MCF 10A (cell line): Measurements from ENCODE around the gene XRCC1. TPM values are rescaled to one million over a fixed set of nuclear protein-coding genes. Genes with fewer than 3 reads are reported as not detected.

Experiments
- BruUV-seq: library from RNA; stranded (reverse); fragments of 400-500 nt; replicated peaks from 2 replicates; lab custom pipeline; 2021; lab: Mats Ljungman, UMichigan
- CTCF ChIA-PET: fragments of 300-600 bp; sonication (Branson Sonifier 250); formaldehyde crosslinking; extraction: SDS; loops from one replicate; lab custom pipeline; 2021; ENCODE audit warnings: antibody characterized with exemption, inconsistent platforms; lab: Yijun Ruan, JAX
- POLR2A ChIA-PET: fragments of 300-600, 350-650 bp; sonication (Branson Sonifier 250); formaldehyde crosslinking; extraction: SDS; loops from one replicate; lab custom pipeline; 2020; ENCODE audit warnings: antibody characterized with exemption, inconsistent platforms; lab: Yijun Ruan, JAX
- DNase-seq: peaks from one replicate; pipeline ENCODE4 v3.0.0-alpha.2; 2018; ENCODE audit not compliant: unreplicated experiment
- H3K27ac Mint-ChIP-seq: one replicate; pipeline ENCODE4 v1.8.0; 2022; ENCODE audit warnings: mild to moderate bottlenecking, low read depth, mixed read lengths; ENCODE audit not compliant: unreplicated experiment
- H3K27me3 Mint-ChIP-seq: one replicate; pipeline ENCODE4 v1.8.0; 2022; ENCODE audit warnings: mixed read lengths; ENCODE audit not compliant: insufficient read depth, unreplicated experiment
- H3K36me3 Mint-ChIP-seq: one replicate; pipeline ENCODE4 v1.8.0; 2022; ENCODE audit warnings: mild to moderate bottlenecking, moderate library complexity, mixed read lengths; ENCODE audit not compliant: insufficient read depth, unreplicated experiment
- H3K4me1 Mint-ChIP-seq: one replicate; pipeline ENCODE4 v1.8.0; 2022; ENCODE audit warnings: mixed read lengths; ENCODE audit not compliant: insufficient read depth, unreplicated experiment
- H3K4me3 Mint-ChIP-seq: one replicate; pipeline ENCODE4 v1.8.0; 2022; ENCODE audit warnings: mild to moderate bottlenecking, moderate library complexity, mixed read lengths; ENCODE audit not compliant: unreplicated experiment
- H3K9me3 Mint-ChIP-seq: one replicate; pipeline ENCODE4 v1.8.0; 2022; ENCODE audit warnings: mixed read lengths; ENCODE audit not compliant: unreplicated experiment
- intact Hi-C: fragments of 100-400 bp; cut with micrococcal nuclease; formaldehyde crosslinking; loops from 2 replicates; pipeline ENCODE4 v1.14.1; 2022
- total RNA-seq: library from RNA; stranded (reverse); gene quantifications from 2 replicates; pipeline ENCODE4 v1.2.3, GENCODE V29; 2022
- TF ChIP-seq, protein P1 (sequence below): fragments of 200-600 bp; IDR thresholded peaks from one replicate; pipeline ENCODE4 v1.8.0; 2022; ENCODE audit warnings: antibody characterized with exemption, mild to moderate bottlenecking; ENCODE audit not compliant: unreplicated experiment

The XRCC1 gene
- total RNA-seq, 1 experiment from 2014 or later: 20.6 TPM

DNA sequence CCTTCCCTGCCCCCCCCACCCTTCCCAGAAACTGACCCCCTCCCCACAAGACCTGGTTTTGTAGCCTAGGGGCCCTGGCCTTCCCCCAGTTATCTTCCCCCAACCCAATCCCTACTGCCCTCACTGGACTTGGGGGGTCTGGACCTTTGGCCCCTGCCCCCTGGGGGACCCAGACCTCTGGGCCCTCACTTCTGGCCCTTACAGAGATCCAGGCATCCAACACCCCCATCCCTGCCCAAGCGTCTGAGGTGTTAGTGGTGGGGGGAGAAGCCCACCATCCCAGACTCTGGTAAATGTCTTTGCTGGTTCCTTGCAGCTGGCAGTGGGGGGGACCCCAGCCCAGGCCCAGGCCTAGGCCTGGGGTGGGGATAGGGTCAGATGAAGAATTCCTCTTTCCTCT lies 47.6 kb upstream of the XRCC1 start:
- DNase-seq: no peak
- POLR2A ChIA-PET: interaction anchor here (0.8 to 1.0 kb wide), 2 partner anchors 28 to 106 kb away, joined by 3 to 5 read pairs; no protein-coding TSS in a partner anchor
- intact Hi-C loops: no loop called here
- no peaks in the 10 kb centered on the region for H3K27me3 Mint-ChIP-seq
- CTCF ChIA-PET: interaction anchor here (0.5 kb wide), 1 partner anchor 48 kb away, joined by 3 read pairs; no protein-coding TSS in a partner anchor
- H3K4me3 Mint-ChIP-seq: no peak overlapping the region
- no TSS peak for BruUV-seq
- H3K9me3 Mint-ChIP-seq: no peaks in the 10 kb centered on the region
- H3K4me1 Mint-ChIP-seq: peaks cover 11% of the 10 kb centered on the region
- no peak overlapping the region for H3K27ac Mint-ChIP-seq
- TF ChIP-seq, protein P1, sequence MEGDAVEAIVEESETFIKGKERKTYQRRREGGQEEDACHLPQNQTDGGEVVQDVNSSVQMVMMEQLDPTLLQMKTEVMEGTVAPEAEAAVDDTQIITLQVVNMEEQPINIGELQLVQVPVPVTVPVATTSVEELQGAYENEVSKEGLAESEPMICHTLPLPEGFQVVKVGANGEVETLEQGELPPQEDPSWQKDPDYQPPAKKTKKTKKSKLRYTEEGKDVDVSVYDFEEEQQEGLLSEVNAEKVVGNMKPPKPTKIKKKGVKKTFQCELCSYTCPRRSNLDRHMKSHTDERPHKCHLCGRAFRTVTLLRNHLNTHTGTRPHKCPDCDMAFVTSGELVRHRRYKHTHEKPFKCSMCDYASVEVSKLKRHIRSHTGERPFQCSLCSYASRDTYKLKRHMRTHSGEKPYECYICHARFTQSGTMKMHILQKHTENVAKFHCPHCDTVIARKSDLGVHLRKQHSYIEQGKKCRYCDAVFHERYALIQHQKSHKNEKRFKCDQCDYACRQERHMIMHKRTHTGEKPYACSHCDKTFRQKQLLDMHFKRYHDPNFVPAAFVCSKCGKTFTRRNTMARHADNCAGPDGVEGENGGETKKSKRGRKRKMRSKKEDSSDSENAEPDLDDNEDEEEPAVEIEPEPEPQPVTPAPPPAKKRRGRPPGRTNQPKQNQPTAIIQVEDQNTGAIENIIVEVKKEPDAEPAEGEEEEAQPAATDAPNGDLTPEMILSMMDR: no peak
- peaks cover 12% of the 10 kb centered on the region for H3K36me3 Mint-ChIP-seq

DNA sequence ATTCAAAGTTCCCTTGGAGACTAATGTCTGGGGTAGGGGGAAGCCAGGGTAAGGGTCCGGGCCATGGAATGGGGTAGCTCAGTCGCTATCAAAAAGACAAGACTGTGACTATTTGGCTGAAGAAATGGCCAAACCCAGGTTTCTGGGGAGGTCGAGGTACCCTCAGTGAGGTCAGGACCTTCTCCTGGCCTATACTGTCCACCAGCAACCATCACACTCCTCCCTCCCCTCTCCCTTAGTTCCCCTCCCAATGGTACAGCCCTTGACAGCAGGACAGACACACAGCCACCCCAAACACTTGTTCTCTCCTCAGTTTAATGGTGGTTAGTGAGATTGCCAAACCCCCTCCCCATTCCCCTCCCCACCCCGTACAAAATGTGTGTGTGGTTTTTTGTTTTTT lies 46.7 kb upstream of the XRCC1 start:
- Mint-ChIP-seq H3K27ac (no peak overlapping the region), H3K27me3 (no peaks in the 10 kb centered on the region), H3K9me3 (no peaks in the 10 kb centered on the region), H3K4me3 (no peak overlapping the region), H3K36me3 (peaks cover 12% of the 10 kb centered on the region), H3K4me1 (peaks cover 11% of the 10 kb centered on the region)
- CTCF ChIA-PET: interaction anchor here (0.6 to 1.0 kb wide), 2 partner anchors 31 to 974 kb away, joined by 3 to 4 read pairs; no protein-coding TSS in a partner anchor
- BruUV-seq: no TSS peak
- POLR2A ChIA-PET: interaction anchor here (1.2 to 1.3 kb wide), 2 partner anchors 25 to 27 kb away, joined by 3 to 4 read pairs; partner anchors contain the start of gene ZNF576
- TF ChIP-seq, protein P1: no peak
- intact Hi-C loops: no loop called here
- DNase-seq: no peak

DNA sequence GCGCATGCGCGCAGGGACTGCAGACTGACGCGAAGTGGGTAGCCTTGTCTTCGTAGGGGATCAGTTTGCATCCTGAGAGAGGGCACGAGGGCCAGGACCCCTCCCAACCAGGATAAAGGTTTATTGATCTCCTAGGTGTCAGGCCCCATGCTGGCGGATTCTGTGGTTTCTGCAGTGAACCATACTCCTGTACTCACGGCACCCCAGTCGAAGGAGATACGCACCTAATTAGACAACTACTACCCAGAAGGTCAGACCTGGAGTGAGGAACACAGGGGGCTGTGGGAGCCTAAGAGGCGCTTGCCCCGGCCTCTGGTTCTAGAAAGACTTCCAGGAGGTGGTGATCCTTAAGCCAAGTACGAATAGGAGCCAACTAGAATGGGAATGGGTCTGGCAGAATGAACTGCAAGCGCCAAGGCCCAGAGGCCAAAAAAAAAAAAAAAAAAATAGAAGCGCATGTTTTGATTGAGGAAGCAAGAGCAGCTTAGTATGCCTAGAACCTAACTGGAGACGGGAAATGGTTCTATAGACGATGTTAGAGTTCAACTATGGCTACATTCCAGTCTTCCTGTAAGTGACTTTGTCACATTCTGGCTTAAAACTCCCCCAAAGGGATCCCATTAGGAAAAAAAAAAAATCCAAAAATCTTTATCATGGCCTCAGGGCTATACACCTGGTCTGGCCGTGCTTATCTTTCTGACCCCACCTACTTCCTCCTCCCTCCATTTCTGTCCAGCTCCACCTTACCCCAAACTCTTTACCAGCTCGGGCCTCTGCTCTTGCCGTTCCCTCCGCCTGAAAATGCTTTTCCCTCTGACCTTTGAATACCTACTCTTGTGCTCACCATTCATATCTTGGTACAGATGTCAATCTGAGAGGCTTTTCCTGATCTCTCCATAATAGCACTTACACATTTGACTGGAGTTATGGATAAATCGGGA lies 45.0 kb upstream of the XRCC1 start:
- H3K4me1 Mint-ChIP-seq: peaks cover 11% of the 10 kb centered on the region
- intact Hi-C loops: no loop called here
- H3K4me3 Mint-ChIP-seq: peak overlapping the region; percentile 89
- BruUV-seq: no TSS peak
- peak overlapping the region; percentile 78 for H3K27ac Mint-ChIP-seq
- peaks cover 12% of the 10 kb centered on the region for H3K36me3 Mint-ChIP-seq
- DNase-seq: no peak
- POLR2A ChIA-PET: interaction anchor here (0.6 to 3.0 kb wide), 8 partner anchors 13 to 1031 kb away, joined by 3 to 18 read pairs (median 3); partner anchors contain the start of genes IRGQ, PLAUR, SMG9 and ZNF576
- TF ChIP-seq, protein P1: no peak
- H3K9me3 Mint-ChIP-seq: no peaks in the 10 kb centered on the region
- CTCF ChIA-PET: interaction anchor here (0.6 kb wide), 2 partner anchors 17 to 191 kb away, joined by 4 to 5 read pairs; no protein-coding TSS in a partner anchor
- no peaks in the 10 kb centered on the region for H3K27me3 Mint-ChIP-seq
